GM21390 (cell line): ENCODE results near the gene PLEKHA7.

Experiments used
- ATAC-seq: cut with Tn5 transposase; IDR thresholded peaks from one replicate; pipeline ENCODE4 v1.9.1; 2021; ENCODE audit not compliant: unreplicated experiment

PLEKHA7 gene

DNA sequence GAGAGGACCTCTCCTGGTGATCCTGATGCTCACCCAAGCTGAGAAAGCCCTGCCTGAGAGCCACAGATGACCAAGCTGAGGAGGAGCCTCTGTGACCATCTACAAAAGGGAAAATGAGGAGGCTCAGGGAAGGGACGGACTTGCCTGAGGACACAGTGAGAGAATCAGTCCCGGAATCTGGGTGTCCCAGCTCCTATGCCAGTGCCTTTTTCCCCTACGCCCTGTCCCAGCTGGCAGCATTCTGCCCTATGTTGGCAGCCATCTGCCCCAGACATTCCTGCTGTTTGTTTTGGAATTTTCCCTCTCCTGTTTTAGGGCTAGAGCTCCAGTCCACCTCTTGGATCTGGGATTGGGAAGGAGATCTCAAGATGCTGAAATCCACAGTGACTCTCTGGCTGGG lies 221.2 kb downstream of the PLEKHA7 start:
- ATAC-seq: no peak

DNA sequence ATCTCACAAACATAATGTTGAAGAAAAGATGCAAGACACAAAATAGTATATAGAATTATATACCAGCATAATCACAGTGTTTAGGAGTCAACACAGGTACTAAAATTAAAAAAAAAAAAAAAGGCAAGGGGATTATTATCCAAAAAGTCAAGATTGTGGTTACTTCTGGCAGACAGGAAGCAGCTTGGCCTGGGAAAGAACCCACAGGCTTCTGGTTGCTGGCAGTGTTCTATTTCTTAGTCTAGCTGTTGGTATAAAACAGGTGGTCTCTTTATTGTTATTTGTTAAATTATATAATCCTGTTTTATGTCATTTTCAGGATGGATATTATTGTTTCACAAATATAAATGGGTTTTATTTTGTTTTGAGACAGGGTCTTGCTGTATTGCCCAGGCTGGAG lies 221.8 kb downstream of the PLEKHA7 start:
- no peak for ATAC-seq

DNA sequence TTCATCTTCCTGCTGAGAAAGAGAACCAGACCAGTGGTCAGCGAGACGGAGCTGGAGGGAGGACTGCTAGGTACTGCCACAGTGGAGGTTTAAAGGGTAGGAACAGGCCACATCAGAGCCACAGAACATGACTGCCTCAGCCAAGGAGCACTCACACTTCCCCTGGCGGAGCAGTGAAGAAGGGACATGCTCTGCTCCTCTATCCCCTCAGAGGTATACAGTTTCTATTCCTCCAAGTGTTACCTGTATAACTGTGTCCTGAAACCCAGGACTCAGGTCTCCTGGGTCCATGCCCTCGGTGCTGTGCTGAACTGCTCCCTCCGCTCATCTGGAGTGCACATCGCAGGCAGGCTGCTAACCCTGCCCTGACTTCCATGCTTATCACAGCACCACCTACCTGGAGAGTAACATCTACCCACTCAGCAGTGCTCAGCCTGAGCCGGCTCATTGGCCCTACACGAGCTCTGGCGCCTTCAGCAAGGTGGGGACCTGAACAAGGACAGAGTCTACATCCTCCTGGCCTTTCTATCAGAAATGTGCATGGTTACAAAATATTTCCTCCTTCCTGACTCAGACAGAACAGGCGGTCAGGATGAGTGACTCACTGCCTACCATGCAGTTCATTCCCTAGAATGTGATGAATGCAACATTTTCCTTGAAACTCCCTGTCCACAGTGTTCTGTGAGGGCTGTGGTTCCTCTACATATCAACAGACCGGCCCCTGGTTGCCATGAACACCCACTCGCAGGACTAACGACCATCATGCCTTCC lies 222.8 kb downstream of the PLEKHA7 start:
- ATAC-seq: no peak

DNA sequence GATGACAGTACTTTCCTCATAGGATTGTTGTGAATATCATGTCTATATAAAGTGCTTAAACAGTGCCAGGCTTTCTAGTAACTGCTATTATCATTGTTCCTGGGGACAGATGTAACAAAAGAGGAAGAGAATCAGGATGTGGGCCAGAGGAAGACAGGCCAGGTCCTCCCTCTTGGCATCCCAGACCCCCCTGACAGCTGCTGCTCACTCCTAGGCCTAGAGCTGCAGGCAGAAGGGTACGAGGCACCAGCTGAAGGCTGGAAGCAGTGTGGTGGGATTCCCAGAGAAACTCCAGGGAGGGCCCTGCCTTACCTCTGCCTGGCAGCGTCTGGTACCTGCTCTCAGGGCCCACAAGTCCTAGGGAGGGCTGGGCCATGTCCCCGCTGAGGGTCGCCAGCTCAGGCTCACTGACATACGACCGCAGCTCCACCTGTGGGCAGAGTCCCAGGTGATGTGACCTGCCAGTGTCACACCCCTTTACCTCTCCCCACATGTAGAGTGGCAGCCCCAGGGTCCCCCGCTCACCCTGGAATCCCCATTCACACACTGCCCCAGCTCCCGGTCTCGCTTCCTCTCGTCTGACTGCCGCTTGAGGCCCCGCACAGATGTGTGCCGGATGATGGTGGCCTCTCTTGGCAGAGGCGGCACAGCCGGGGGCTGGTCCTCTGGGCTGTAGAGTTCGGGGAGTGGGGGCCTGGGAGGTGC lies 223.6 kb downstream of the PLEKHA7 start:
- ATAC-seq: no peak

DNA sequence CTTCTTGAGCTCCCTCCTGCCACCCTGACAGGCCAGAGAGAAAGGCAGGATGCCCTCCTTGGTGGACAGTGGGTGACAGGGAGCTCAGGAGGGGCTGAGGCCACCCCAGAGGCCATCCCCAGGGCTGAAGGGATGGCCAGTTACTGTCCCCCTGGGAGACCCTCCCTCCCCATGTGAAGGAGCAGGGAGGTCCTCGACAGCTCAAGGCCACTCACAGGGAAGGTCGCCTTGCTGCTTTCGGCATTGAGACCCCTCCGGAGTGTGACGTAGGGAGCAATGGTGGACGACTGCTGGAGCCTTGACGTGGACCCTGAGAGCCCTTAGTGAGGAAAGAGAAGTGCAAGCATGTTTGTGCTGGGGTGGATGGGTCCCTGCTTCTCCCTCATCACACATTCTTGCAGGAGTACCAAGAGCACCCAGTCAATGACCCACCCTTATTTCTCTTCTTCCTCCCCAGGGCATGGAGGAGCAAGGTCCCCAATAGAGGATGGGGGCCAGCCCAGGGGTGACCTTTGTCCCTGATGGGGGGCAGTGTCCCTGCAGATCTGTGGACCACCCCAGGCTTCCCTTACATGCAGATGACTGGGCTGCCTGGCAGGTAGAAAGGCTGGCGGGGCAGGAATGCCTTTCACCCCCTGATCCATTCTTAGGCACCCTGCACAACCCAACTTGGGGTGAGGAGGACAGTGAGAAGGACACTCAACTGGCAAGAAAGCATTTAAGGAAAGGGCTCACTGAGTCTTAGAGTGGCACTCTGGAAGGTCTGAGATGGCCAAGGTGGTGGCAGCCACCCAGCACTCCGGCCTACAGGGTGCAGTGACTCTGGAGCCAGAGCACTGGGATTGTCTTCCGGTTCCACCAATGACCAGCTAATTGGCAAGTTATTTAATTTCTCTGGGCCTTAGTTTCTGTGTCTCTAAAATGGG lies 224.4 kb downstream of the PLEKHA7 start:
- ATAC-seq: no peak

DNA sequence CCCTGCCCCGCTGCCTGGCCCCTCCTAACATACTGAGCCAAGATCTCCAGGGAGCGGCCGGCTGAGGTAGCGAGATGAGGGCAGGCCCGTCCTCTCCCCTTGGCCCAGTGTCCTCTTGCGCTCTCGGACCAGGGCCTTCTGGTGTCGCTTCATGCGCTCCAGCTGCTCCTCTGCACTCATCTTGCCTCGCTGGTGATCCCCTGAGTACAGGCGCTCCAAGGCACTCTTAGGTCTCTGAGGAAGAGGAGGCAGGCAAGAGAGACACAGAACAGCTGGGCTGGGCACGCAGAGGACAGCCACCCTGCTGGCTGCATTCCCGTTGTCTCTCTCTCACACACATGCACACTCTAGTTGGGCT lies 225.2 kb downstream of the PLEKHA7 start:
- ATAC-seq: no peak

DNA sequence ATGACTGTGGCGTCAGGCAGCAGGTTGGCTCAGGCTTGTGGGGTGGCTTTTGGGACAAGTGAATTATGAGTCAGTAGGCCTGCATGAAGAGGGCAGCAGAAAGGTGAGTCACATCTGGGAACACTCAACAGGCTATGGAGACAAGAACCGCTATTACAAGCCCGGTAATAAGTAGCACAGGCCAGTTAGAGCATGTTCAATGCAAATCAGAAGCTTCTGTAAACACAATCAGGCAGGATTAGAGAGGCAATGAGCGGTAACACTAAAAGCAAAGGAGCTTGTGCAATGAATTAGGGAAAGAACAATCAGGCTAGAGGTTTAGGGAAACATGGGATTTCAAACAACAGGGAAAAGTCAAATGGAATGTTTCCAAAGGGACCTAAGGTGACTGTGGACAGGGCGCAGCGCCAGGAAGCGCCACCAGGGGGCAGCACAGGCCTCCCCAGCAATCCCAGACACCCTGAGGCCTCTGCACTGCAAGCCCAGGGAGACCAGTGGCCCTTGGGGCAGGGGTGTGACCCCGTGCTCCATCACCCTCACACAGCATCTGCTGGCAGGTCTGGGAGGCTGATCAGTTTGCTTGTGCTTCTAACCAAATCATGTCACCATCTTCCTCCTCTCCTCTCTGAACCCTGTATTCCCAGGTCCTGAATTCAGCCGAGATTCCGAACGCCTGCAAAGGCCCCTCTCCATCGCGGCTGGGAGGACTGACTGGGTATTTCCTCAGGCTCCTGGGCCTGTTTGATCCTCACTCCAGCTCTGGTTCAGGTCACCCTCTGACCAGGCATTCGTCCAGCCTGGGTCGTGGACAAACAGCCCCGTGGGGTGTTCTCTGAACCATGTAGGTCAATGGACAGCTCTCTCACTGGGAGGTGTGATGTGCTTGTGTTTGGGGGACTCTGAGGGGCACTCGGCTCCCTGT lies 225.8 kb downstream of the PLEKHA7 start:
- peak; percentile 64 for ATAC-seq

DNA sequence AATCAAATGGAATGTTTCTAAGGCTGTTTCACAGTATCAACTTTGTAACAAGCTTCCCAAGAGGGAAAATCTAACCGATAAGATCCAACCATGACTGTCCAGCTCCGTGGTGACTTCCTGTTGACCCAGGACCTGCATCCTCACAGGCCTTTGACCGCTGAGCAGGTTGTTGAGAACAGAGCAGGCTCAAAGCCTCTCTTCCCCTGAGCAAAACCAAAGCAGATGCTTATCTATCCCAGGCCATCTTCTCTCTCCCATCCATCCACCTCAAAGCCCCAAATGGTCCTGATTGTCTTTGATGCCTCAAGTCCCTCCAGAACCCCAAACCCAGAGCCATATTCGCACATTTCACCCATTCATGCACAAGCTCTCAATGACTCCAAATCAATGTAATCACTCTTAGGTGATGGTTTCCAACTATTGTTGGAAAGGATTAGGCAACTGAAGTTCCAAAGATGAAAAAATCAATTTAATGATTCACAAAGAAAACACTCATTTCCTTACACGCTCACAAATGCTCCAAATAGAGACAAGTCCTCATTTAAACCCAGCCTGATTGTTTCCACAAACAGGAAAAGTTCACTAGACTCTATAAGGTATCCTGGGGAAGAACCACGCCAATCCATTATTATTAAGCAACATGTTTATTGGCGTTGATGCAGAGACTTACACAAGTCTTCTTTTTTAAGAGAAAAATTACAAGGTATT lies 227.0 kb downstream of the PLEKHA7 start:
- no peak for ATAC-seq

DNA sequence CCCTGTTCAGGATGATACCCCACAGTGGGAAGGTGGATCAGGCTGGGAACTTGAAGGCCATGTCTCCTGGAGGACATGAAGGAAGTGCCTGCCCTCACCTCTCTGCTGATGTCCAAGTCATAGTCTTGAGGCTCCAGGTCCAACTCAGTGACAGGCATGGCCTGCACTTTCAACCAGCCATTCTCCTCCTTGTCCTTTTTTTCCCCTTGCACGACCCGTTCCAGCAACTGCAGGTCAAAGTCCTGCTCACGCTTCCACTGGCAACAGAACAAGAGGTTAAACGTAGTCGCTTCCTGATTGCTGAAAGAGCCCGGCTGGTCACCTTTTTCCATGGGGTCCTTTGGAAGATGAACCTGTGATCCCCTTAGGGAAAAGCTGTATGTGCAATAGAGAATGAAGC lies 228.1 kb downstream of the PLEKHA7 start:
- ATAC-seq: no peak

DNA sequence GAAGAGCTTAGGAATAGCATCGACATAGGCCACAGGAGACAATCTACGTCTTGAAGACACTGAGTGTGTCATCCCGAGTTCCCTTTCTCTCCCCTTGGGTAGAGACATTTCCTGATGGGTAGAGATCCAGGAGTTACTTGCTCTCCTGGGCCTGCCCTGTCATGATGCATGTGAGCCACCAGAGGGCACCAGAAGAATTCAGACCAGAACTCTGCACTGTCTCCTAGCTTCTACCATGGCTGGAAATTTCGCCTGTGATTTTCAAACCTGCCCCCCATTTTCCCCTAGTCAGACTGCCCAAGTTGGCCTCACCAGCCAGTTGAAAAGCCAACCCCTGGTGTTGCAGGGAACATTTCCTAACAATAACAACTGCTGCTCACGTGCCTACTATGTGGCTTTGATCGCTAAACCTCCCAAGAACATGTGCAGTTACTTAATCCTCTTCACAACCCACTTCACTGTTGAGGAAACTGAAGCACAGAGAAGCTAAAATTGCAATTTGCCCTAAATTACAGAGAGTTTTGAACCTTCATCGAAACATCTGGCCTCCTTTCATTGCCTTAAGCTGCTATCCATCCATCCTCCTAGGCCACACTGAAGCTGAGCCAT lies 228.6 kb downstream of the PLEKHA7 start:
- peak; percentile 85 for ATAC-seq

DNA sequence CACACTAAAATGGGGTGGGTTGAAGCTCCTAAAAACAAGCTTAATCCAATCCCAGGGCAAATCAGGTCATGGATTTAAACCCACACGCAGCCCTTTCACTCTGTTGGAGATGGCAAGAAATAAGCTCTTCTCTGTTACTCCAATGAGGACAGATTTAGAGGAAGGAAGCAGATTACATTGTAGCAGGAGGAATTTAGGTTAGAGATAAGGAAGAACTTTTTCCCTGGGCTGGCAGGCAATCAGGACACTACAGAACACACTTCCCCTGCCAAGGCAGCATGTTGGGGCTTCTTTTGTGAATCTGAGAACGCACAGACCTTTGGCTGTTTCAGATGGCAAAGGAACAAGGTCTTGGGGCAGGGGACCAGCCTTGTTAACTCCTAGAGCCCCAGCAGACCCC lies 229.5 kb downstream of the PLEKHA7 start:
- ATAC-seq: no peak

DNA sequence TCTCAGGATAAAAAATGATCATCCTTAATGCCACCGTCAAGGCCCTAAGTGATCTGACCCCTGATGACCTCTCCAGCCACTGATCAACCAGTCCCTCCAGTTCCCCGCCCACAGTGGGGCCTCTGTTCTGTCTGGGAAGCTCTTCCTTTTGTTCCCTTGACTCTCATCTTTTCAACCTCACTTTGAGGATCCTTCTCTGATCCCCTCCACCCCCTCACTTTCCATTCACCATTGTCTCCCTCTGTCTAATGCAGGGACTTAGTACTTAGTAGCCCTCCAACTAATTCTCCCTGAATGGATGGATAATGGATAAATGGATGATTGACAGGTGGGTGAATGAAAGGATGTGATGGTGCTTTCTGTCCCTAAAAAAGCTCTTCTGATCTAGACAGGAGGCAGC lies 230.1 kb downstream of the PLEKHA7 start:
- ATAC-seq: no peak

DNA sequence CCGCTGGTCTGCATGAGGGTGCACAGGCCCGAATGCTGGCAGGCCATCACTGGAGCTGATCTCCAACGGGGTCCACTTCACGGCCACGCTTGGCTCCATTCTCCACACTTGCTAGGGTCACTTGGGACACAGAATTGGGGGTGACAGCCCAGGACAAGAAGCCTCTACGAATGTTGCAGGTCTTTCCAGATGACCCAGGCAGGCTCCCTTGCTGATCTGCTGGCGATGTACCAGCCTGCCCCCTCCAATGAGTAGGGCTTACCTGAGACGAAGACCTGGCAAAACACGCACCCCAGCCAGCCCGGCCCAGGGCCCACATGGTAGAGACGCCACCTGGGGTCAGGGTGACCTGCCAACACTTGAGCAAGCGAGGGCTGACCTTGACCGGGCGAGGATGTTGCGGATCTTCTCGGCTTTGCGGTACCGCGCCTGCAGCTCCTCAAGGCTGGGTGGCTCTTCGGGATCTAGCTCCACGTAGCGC lies 230.9 kb downstream of the PLEKHA7 start:
- no peak for ATAC-seq

DNA sequence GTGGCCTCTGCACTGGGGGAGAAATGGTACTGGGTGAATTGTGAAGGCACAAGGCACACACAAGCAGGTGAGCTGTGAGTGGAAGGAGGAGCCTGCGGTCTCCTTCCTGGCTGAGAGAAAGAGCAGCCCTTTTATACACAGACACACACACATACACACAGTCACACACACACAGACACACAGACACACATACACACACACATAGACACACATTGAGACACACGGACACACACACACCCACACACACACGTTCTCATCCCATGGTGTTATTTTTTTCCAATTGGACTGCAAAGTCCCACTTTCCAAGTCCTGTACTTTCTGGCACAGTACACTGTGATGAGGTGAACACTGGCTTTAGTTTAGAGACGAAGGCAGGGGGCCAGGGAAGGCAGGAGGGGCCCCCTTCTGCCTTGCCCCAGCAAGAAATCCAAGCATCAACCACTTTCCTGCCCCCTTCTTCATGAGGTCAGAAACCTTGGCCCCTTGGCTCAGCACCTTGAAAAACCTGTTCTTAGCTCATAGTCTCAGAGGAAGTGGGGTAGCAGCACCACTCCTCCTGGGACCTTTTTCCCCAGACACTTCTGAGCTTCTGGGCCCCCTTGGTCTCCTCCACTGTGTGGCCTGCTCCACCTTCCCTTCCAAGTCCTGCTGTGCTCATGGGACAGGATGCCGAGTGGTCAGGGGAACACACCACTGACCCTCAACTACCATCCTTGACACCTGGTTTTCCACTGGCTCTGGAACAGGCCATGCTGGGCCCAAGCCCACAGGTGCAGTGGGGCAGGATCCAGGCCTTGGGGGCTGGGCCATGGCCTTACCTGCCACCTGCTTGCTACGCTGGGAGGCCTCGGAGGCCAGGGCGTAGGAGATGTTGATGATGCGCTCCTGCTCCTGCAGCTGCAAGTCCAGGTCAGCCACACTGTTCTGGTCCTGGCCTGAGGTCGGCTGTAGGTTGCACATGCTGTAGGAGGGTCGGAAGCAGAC lies 232.0 kb downstream of the PLEKHA7 start:
- ATAC-seq: no peak

DNA sequence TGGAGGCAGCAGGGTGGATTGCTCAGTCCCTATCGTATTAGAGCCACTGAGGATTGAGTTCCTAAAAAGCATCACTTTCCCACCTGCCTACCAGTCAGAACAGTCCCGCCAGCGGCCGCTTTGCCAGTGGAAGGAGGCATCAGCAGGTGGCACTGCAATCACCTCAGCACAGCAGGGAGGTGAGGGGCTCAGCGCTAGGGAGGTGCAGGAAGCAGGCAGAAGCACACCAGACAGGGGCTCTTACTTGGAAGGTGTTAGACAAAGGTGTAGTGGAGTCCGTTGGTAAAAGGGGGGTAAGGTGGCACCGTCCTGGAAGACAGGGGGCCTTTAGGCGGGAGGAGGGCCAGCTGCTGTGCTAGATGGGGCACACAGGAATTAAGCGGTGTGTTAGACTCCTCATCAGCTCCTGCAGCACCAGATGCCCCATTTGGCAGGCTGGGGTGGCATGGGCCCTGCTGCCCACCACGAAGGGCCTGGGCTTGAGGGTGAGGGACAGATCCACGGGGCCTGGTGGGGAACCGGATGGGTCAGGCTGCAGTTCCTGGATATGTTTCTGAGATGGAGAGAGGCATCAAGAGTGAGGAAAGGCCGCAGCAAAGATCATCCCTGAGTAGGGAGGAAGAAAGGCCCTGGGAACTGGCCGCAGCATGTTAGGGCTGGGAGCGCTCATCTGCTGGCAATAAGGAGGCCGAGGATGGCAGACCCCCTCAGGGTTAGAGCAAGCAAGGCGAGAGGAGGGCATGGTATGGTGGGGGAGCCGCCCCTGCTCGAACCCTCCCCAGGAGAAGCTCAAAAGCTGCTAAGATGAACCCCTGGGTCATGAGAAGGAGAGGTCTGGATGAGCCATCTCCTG lies 233.3 kb downstream of the PLEKHA7 start:
- no peak for ATAC-seq

DNA sequence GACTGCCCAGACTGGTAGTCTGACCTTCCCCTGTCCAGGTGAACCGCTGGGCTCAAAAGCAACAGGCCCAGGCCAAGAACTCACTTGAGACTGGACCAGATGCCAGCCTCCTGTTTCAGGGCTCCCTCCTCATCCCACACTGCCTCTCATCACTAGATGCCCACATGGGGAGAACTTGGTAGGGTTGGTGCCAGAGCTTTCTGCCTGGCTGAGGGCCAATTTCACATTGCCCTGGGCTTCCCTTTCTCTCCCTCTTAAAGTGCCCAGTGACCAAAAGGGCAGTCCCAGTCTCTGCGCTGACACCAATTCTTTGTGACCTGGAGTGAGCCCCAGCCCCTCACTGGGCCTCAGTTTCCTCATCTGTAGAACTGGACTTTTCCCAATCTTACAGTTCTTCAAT lies 234.1 kb downstream of the PLEKHA7 start:
- no peak for ATAC-seq

DNA sequence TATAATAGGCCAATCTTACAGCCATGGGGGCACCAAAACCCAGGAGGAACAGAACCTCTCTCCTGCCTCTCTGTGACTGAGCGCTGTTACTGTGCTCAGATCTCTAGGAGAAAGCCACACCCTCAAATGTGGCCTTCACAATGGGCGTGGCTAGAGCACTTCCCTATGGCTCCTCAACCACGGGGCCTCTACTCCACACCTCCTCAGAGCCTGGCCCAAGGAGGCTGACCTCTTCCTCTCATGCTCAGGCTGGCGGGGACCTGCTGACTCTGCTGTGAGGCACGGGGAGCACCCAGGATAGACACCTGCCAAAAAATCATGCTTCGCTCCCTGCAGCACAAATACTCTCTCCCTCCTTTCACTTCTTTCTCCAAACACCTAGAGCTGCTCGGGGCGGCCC lies 234.8 kb downstream of the PLEKHA7 start:
- ATAC-seq: no peak
